ENCODE measurements around the gene TIE1. TPM values are rescaled to one million over a fixed set of nuclear protein-coding genes. Genes with fewer than 3 reads are reported as not detected.
A peak's percentile ranks its signal among the peaks of the same experiment; 100 is the strongest.

The TIE1 gene
- total and polyA plus RNA-seq, 7 donors, result 1.2 to 33.8 (median 9.5) TPM

DNA sequence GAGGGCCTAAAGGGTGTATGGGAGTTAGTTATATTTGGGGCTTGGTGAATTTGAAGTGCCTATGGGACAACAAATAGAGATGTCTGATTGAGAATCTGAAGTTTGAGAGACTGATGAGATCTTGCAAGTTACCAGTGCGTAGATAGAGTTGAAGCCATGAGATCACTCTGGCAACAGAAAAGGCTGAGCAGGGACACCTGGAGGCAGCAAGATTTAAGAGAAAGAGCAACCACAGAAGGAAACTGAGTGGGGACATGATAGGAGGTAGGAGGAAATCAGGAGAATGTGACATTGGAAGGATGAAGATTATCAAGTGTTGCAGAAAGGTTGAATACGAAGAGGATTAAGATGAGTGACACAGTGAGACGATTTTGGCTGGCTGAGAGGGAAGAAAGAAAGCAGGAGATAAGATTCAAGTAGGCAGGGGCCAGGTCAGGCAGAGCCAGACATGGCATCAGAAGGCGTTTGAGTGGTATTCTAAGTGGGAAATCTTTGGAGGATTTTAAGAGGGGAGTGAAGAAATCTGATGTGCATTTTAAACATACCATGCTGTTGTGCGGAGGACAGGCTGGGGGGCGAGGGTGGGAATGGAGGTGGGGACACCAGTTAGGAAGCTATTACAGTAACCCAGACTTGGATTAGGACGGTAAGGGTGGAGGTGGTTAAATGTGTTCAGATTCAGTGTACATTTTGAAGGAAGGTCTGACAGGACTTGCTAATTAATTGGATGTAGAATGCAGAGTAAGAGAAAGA lies 33.8 kb downstream of the TIE1 start:
- TF ChIP-seq EP300 (IDR thresholded peaks at IDR 0.05), result no peak
- no peak for TF ChIP-seq POLR2AphosphoS5 (IDR thresholded peaks at IDR 0.05)
- TF ChIP-seq, protein P1, sequence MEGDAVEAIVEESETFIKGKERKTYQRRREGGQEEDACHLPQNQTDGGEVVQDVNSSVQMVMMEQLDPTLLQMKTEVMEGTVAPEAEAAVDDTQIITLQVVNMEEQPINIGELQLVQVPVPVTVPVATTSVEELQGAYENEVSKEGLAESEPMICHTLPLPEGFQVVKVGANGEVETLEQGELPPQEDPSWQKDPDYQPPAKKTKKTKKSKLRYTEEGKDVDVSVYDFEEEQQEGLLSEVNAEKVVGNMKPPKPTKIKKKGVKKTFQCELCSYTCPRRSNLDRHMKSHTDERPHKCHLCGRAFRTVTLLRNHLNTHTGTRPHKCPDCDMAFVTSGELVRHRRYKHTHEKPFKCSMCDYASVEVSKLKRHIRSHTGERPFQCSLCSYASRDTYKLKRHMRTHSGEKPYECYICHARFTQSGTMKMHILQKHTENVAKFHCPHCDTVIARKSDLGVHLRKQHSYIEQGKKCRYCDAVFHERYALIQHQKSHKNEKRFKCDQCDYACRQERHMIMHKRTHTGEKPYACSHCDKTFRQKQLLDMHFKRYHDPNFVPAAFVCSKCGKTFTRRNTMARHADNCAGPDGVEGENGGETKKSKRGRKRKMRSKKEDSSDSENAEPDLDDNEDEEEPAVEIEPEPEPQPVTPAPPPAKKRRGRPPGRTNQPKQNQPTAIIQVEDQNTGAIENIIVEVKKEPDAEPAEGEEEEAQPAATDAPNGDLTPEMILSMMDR (IDR thresholded peaks at IDR 0.05), result no peak

DNA sequence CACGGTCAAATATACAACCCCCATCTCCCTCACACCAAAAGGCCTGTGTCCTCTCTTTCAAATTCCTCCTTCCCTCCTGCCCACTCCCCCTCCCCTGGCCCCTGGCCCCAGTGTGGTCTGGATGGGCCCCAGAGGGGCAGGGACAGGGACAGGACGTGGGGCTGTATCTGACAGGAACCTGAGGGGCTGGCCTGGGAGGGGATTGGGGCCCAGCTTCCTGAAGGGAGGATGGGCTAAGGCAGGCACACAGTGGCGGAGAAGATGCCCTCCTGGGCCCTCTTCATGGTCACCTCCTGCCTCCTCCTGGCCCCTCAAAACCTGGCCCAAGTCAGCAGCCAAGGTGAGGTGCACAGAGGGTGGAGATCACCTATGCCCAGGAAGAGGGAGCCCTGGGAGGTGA lies 36.8 kb downstream of the TIE1 start, which contains the start of gene MPL:
Gene MPL, plus strand, starts transcription at position 231 of the 400 bp plus-strand sequence. Its CDS starts 31 bp downstream, at position 262.
- intact Hi-C loops (cut with DNase I), result no loop called here
- H3K27me3 ChIP-seq, result no peaks in the 10 kb centered on the region
- WGBS, 2 donors, result 53 to 84% methylated on average over 3 of the region's 3 CpGs
- TF ChIP-seq, protein P1 (IDR thresholded peaks at IDR 0.05), result no peak
- no peak for TF ChIP-seq POLR2AphosphoS5 (IDR thresholded peaks at IDR 0.05)
- no peak for TF ChIP-seq EP300 (IDR thresholded peaks at IDR 0.05)
- TF ChIP-seq POLR2A (IDR thresholded peaks at IDR 0.05), result no peak
- H3K4me1 ChIP-seq, result no peaks in the 10 kb centered on the region
- no peak within 1 kb of the TSS for H3K4me3 ChIP-seq
- peak; percentile 48 for DNase-seq
- H3K27ac ChIP-seq, result no peak within 1 kb of the TSS
- no peaks in the 10 kb centered on the region for H3K9me3 ChIP-seq
- H3K36me3 ChIP-seq, result no peaks in the 10 kb centered on the region

More for the DNA sequence above, 33.8 kb downstream of the TIE1 start:
- DNase-seq, result peak; percentile 15
- H3K27ac ChIP-seq, result no peak overlapping the region
- H3K9me3 ChIP-seq, result no peaks in the 10 kb centered on the region
- no peaks in the 10 kb centered on the region for H3K36me3 ChIP-seq
- H3K4me1 ChIP-seq, result no peaks in the 10 kb centered on the region
- no peak overlapping the region for H3K4me3 ChIP-seq
- intact Hi-C loops (cut with DNase I), result no loop called here
- H3K27me3 ChIP-seq, result no peaks in the 10 kb centered on the region
- WGBS, 2 donors, result 81 to 86% methylated on average over 7 of the region's 7 CpGs

DNA sequence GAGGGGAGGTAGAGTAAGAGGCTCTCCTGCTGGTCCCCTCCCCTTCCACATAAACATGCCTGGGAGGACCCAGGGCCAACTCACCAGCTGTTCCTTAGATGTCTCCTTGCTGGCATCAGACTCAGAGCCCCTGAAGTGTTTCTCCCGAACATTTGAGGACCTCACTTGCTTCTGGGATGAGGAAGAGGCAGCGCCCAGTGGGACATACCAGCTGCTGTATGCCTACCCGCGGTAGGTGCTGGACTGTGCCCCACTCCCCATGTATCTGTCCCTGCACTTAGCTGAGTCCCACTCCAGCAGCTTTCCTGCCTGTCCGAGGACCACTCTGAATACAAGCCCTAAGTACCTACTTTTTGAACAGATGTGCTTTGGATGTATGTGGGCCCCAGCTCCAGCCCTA lies 37.2 kb downstream of the TIE1 start:
- Histone ChIP-seq H3K4me1 (no peaks in the 10 kb centered on the region), H3K36me3 (no peaks in the 10 kb centered on the region), H3K4me3 (no peak overlapping the region), H3K27me3 (no peaks in the 10 kb centered on the region), H3K9me3 (no peaks in the 10 kb centered on the region), H3K27ac (no peak overlapping the region)
- DNase-seq, result no peak
- TF ChIP-seq POLR2AphosphoS5 (IDR thresholded peaks at IDR 0.05) (no peak), EP300 (IDR thresholded peaks at IDR 0.05) (no peak), POLR2A (IDR thresholded peaks at IDR 0.05) (no peak)
- TF ChIP-seq, protein P1 (IDR thresholded peaks at IDR 0.05), result no peak
- intact Hi-C loops (cut with DNase I), result no loop called here
- WGBS, 2 donors, result 74 to 87% methylated on average over 5 of the region's 5 CpGs

GRCh38 chr1:43339584-43340232 lies 38.9 kb downstream of the TIE1 start:
- TF ChIP-seq, protein P1 (IDR thresholded peaks at IDR 0.05), result no peak
- TF ChIP-seq POLR2AphosphoS5 (IDR thresholded peaks at IDR 0.05) (no peak), EP300 (IDR thresholded peaks at IDR 0.05) (no peak), POLR2A (IDR thresholded peaks at IDR 0.05) (no peak)
- no peaks in the 10 kb centered on the region for H3K9me3 ChIP-seq
- DNase-seq, result peak; percentile 20
- no peaks in the 10 kb centered on the region for H3K27me3 ChIP-seq
- H3K4me1 ChIP-seq, result no peaks in the 10 kb centered on the region
- H3K36me3 ChIP-seq, result no peaks in the 10 kb centered on the region
- 94 to 95% methylated on average over 6 of the region's 6 CpGs for WGBS, 2 donors
- intact Hi-C loops (cut with DNase I), result no loop called here
- no peak overlapping the region for H3K27ac ChIP-seq
- no peak overlapping the region for H3K4me3 ChIP-seq
